ENCODE measurements around the gene AAGAB.

The AAGAB gene

DNA sequence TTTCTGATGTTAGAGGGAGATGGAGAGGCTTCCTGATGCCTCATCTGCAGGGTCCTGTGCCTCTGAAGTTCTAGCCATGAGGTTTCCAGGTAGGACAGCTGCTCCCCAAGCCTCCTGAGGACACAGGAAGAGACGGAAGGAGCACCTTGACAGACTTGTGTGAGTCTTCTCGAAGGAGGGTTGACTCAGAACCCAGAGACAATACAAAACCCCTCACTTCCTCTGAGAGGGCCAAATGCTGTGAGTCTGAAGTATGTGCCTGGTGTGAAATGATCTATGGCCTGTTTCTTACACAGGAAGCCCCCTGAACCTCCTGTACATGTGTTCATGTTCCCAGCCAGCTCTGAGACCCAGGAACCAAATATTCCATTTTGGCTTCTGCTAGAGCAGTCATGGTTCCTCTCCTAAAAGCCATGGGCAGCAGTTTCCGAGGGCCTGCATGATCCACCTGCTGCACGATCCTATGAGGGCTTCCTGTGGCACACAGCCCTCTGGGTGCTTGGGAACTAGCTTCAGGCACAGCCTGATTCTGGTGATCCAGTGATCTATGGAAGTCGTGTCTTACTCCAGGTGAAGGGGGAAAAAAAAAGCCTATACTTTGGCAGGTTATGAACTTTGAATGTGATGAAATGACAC, 62.2 kb downstream of the AAGAB start:
- no peak overlapping the region for H3K4me3 ChIP-seq (ENCODE audit: low read length in 2 of 2)
- H3K27me3 ChIP-seq (ENCODE audit: control insufficient read depth in 2 of 2, insufficient read depth in 2 of 2, low read length in 2 of 2) = no peaks in the 10 kb centered on the region
- no peak overlapping the region for H3K27ac ChIP-seq (ENCODE audit: low read depth in 2 of 2, low read length in 2 of 2)
- no peaks in the 10 kb centered on the region for H3K9me3 ChIP-seq (ENCODE audit: control insufficient read depth in 2 of 2, low read length in 2 of 2)
- H3K4me1 ChIP-seq (ENCODE audit: control insufficient read depth in 2 of 2, insufficient read depth in 2 of 2, low read length in 2 of 2) = peaks cover 4 to 13% of the 10 kb centered on the region in 2 donors
- H3K36me3 ChIP-seq (ENCODE audit: control insufficient read depth in 2 of 2, insufficient read depth in 2 of 2, low read length in 2 of 2) = peaks cover 41 to 46% of the 10 kb centered on the region in 2 donors
- H3K9ac ChIP-seq (ENCODE audit: low read depth in 1 of 2, low read length in 2 of 2) = no peak overlapping the region

- H3K9ac ChIP-seq (ENCODE audit: low read depth in 1 of 2, low read length in 2 of 2) = no peak overlapping the region
- no peak overlapping the region for H3K4me3 ChIP-seq (ENCODE audit: low read length in 2 of 2)
- H3K36me3 ChIP-seq (ENCODE audit: control insufficient read depth in 2 of 2, insufficient read depth in 2 of 2, low read length in 2 of 2) = peaks cover 44 to 55% of the 10 kb centered on the region in 2 donors
- H3K27me3 ChIP-seq (ENCODE audit: control insufficient read depth in 2 of 2, insufficient read depth in 2 of 2, low read length in 2 of 2) = no peaks in the 10 kb centered on the region
- peaks cover 2 to 11% of the 10 kb centered on the region in 2 donors for H3K4me1 ChIP-seq (ENCODE audit: control insufficient read depth in 2 of 2, insufficient read depth in 2 of 2, low read length in 2 of 2)
- H3K9me3 ChIP-seq (ENCODE audit: control insufficient read depth in 2 of 2, low read length in 2 of 2) = no peaks in the 10 kb centered on the region
- H3K27ac ChIP-seq (ENCODE audit: low read depth in 2 of 2, low read length in 2 of 2) = no peak overlapping the region
Measured at GRCh38 chr15:67190813-67191212, 63.6 kb downstream of the AAGAB start.

DNA sequence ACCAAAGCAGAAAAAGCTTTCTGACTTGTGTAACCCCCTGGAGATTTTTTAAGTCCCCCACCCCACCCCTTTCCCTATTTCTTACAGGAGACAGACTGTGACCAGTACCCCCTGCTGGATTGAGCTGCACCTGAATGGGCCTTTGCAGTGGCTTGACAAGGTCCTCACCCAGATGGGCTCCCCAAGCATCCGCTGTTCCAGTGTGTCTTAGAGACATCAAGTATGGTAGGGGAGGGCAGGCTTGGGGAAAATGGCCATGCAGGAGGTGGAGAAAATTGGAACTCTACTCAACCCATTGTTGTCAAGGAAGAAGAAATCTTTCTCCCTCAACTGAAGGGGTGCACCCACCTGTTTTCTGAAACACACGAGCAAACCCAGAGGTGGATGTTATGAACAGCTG, 64.1 kb downstream of the AAGAB start:
- Histone ChIP-seq H3K9ac (ENCODE audit: low read depth in 1 of 2, low read length in 2 of 2) (no peak overlapping the region), H3K36me3 (ENCODE audit: control insufficient read depth in 2 of 2, insufficient read depth in 2 of 2, low read length in 2 of 2) (peaks cover 44 to 59% of the 10 kb centered on the region in 2 donors), H3K27ac (ENCODE audit: low read depth in 2 of 2, low read length in 2 of 2) (peak overlapping the region in 1 of 2 donors; percentile 56)

DNA sequence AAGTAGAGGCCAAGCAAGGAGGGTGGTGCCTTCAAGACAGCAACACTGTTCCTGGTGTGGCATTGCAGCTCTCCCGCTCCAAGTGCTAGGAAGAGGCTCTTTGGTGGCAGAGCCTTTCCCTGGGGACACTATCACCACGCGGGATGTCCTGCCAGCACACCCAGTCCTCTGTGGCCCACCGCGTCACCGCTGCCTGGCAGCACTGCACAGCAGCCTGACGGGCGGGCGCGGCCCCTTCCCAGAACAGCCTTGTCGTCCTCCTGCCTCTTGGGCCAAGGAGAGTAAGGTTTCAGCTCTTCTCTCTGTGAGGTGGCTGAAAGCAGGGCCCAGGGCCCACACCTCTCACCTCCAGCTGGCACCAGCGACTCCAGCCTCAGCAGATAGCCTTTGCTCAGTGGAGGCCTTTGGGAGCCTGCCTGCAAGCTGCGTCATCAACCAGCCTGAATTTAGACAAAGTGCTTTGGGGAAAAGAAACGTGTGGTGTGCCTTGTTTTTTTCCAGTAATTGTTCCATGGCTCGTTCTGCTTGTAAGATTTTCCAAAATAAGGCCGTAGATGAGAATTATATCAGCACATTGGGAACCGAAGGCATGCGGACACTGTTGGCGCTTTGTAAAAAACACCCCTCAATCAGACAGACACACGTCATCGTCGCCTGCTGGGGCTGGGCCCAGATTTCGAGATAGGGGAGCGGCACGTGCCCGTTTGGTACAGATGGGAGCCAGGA, 65.0 kb downstream of the AAGAB start:
- peaks cover 2 to 12% of the 10 kb centered on the region in 2 donors for H3K4me1 ChIP-seq (ENCODE audit: control insufficient read depth in 2 of 2, insufficient read depth in 2 of 2, low read length in 2 of 2)
- peak overlapping the region; percentile 53 to 56 for H3K27ac ChIP-seq (ENCODE audit: low read depth in 2 of 2, low read length in 2 of 2)
- no peak overlapping the region for H3K9ac ChIP-seq (ENCODE audit: low read depth in 1 of 2, low read length in 2 of 2)
- no peak overlapping the region for H3K4me3 ChIP-seq (ENCODE audit: low read length in 2 of 2)
- H3K36me3 ChIP-seq (ENCODE audit: control insufficient read depth in 2 of 2, insufficient read depth in 2 of 2, low read length in 2 of 2) = peaks cover 52 to 60% of the 10 kb centered on the region in 2 donors
- H3K9me3 ChIP-seq (ENCODE audit: control insufficient read depth in 2 of 2, low read length in 2 of 2) = no peaks in the 10 kb centered on the region
- H3K27me3 ChIP-seq (ENCODE audit: control insufficient read depth in 2 of 2, insufficient read depth in 2 of 2, low read length in 2 of 2) = no peaks in the 10 kb centered on the region

More for the DNA sequence above, 64.1 kb downstream of the AAGAB start:
- no peaks in the 10 kb centered on the region for H3K27me3 ChIP-seq (ENCODE audit: control insufficient read depth in 2 of 2, insufficient read depth in 2 of 2, low read length in 2 of 2)
- H3K4me1 ChIP-seq (ENCODE audit: control insufficient read depth in 2 of 2, insufficient read depth in 2 of 2, low read length in 2 of 2) = peaks cover 2 to 12% of the 10 kb centered on the region in 2 donors
- H3K9me3 ChIP-seq (ENCODE audit: control insufficient read depth in 2 of 2, low read length in 2 of 2) = no peaks in the 10 kb centered on the region
- H3K4me3 ChIP-seq (ENCODE audit: low read length in 2 of 2) = no peak overlapping the region

DNA sequence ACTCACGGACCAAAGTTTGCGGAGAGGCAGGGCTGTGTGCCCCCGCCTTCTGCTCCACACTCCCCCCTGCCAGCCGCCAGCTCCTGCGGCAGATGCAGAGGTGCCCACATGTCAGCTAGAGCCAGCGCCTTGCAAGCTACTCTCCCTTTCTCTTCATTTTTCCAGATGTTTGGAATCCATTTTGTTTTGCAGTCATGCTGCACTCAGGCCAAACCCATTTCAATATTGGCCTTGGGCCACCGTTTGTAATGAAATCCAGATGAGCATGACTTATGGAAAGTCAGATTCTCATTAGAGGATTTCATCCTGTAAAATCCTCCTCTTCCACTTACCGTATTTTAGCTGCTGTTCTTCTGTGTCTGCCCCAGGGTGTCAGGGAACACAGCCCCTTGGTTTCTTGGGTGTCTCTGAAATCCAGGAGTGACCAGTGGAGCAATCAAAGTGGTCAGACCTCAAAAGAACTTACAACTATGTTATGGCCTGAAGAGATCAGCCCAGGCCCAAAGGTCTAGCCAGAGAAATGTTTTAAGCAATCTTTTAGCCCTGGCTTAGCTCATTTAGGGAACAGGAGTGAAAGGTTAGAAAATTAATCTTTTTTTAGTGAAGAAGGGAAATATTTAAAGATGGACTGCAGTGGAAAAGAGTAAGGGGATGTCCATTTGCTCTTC, 65.8 kb downstream of the AAGAB start:
- Histone ChIP-seq H3K27ac (ENCODE audit: low read depth in 2 of 2, low read length in 2 of 2) (peak overlapping the region; percentile 53 to 56), H3K4me3 (ENCODE audit: low read length in 2 of 2) (no peak overlapping the region), H3K27me3 (ENCODE audit: control insufficient read depth in 2 of 2, insufficient read depth in 2 of 2, low read length in 2 of 2) (no peaks in the 10 kb centered on the region), H3K4me1 (ENCODE audit: control insufficient read depth in 2 of 2, insufficient read depth in 2 of 2, low read length in 2 of 2) (peaks cover 2 to 12% of the 10 kb centered on the region in 2 donors), H3K36me3 (ENCODE audit: control insufficient read depth in 2 of 2, insufficient read depth in 2 of 2, low read length in 2 of 2) (peaks cover 49 to 57% of the 10 kb centered on the region in 2 donors), H3K9me3 (ENCODE audit: control insufficient read depth in 2 of 2, low read length in 2 of 2) (no peaks in the 10 kb centered on the region), H3K9ac (ENCODE audit: low read depth in 1 of 2, low read length in 2 of 2) (no peak overlapping the region)

DNA sequence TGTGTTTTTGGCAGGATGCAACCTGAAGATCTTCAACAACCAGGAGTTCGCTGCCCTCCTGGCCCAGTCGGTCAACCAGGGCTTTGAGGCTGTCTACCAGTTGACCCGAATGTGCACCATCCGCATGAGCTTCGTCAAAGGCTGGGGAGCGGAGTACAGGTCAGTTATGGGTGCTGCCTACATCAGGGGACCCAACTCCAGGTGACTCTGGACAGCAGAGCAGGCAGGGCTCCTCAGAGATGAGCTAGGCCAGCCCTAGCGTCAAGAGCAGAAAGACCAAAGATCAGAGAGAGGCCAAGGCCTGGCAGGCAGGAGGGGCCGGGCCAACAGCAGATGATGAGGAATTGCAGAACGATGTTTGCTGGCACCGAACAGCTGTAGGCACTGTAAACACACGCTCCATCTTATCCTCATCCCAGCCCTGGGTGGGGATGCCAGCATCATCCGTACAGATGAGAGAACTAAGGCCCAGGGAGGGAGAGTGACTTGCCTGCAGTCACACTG, 67.1 kb downstream of the AAGAB start:
- H3K4me1 ChIP-seq (ENCODE audit: control insufficient read depth in 2 of 2, insufficient read depth in 2 of 2, low read length in 2 of 2) = peaks cover 2 to 12% of the 10 kb centered on the region in 2 donors
- no peaks in the 10 kb centered on the region for H3K9me3 ChIP-seq (ENCODE audit: control insufficient read depth in 2 of 2, low read length in 2 of 2)
- no peak overlapping the region for H3K4me3 ChIP-seq (ENCODE audit: low read length in 2 of 2)
- H3K9ac ChIP-seq (ENCODE audit: low read depth in 1 of 2, low read length in 2 of 2) = no peak overlapping the region
- no peaks in the 10 kb centered on the region for H3K27me3 ChIP-seq (ENCODE audit: control insufficient read depth in 2 of 2, insufficient read depth in 2 of 2, low read length in 2 of 2)
- H3K27ac ChIP-seq (ENCODE audit: low read depth in 2 of 2, low read length in 2 of 2) = no peak overlapping the region
- H3K36me3 ChIP-seq (ENCODE audit: control insufficient read depth in 2 of 2, insufficient read depth in 2 of 2, low read length in 2 of 2) = peaks cover 47 to 59% of the 10 kb centered on the region in 2 donors

DNA sequence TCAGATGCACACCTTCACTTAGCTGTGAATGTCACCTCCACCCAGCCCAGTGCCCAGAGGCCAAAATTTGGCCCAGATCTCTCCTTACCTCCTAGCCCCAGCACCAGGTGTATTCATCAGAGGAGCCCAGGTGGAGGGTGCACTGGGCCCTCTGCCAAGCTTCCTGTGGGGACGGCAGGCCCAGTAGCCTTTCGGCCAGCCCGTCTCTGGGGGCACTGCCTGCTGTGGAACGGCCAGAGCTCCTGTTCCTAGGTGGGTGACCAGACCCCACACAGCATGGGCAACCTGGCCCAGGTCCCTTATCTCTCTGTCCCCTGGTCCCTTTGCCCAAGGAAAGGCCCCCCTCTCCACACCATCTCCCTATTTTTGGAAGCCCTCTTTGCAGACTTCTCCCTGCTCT, 67.8 kb downstream of the AAGAB start:
- Histone ChIP-seq H3K9ac (ENCODE audit: low read depth in 1 of 2, low read length in 2 of 2) (no peak overlapping the region), H3K4me3 (ENCODE audit: low read length in 2 of 2) (no peak overlapping the region), H3K27ac (ENCODE audit: low read depth in 2 of 2, low read length in 2 of 2) (no peak overlapping the region), H3K27me3 (ENCODE audit: control insufficient read depth in 2 of 2, insufficient read depth in 2 of 2, low read length in 2 of 2) (no peaks in the 10 kb centered on the region), H3K36me3 (ENCODE audit: control insufficient read depth in 2 of 2, insufficient read depth in 2 of 2, low read length in 2 of 2) (peaks cover 43 to 57% of the 10 kb centered on the region in 2 donors), H3K9me3 (ENCODE audit: control insufficient read depth in 2 of 2, low read length in 2 of 2) (no peaks in the 10 kb centered on the region), H3K4me1 (ENCODE audit: control insufficient read depth in 2 of 2, insufficient read depth in 2 of 2, low read length in 2 of 2) (peaks cover 2 to 12% of the 10 kb centered on the region in 2 donors)

- Histone ChIP-seq H3K4me3 (ENCODE audit: low read length in 2 of 2) (no peak overlapping the region), H3K9me3 (ENCODE audit: control insufficient read depth in 2 of 2, low read length in 2 of 2) (no peaks in the 10 kb centered on the region), H3K27ac (ENCODE audit: low read depth in 2 of 2, low read length in 2 of 2) (no peak overlapping the region), H3K4me1 (ENCODE audit: control insufficient read depth in 2 of 2, insufficient read depth in 2 of 2, low read length in 2 of 2) (peaks cover 2 to 12% of the 10 kb centered on the region in 2 donors), H3K9ac (ENCODE audit: low read depth in 1 of 2, low read length in 2 of 2) (no peak overlapping the region), H3K27me3 (ENCODE audit: control insufficient read depth in 2 of 2, insufficient read depth in 2 of 2, low read length in 2 of 2) (no peaks in the 10 kb centered on the region), H3K36me3 (ENCODE audit: control insufficient read depth in 2 of 2, insufficient read depth in 2 of 2, low read length in 2 of 2) (peaks cover 43 to 57% of the 10 kb centered on the region in 2 donors)
Measured at GRCh38 chr15:67186226-67186649, 68.2 kb downstream of the AAGAB start.

GRCh38 chr15:67185621-67186225, 68.7 kb downstream of the AAGAB start:
- no peak overlapping the region for H3K9ac ChIP-seq (ENCODE audit: low read depth in 1 of 2, low read length in 2 of 2)
- no peak overlapping the region for H3K27ac ChIP-seq (ENCODE audit: low read depth in 2 of 2, low read length in 2 of 2)
- H3K4me3 ChIP-seq (ENCODE audit: low read length in 2 of 2) = no peak overlapping the region

More at GRCh38 chr15:67185621-67186225, 68.7 kb downstream of the AAGAB start:
- Histone ChIP-seq H3K36me3 (ENCODE audit: control insufficient read depth in 2 of 2, insufficient read depth in 2 of 2, low read length in 2 of 2) (peaks cover 42 to 58% of the 10 kb centered on the region in 2 donors), H3K4me1 (ENCODE audit: control insufficient read depth in 2 of 2, insufficient read depth in 2 of 2, low read length in 2 of 2) (peaks cover 2 to 11% of the 10 kb centered on the region in 2 donors), H3K27me3 (ENCODE audit: control insufficient read depth in 2 of 2, insufficient read depth in 2 of 2, low read length in 2 of 2) (no peaks in the 10 kb centered on the region), H3K9me3 (ENCODE audit: control insufficient read depth in 2 of 2, low read length in 2 of 2) (no peaks in the 10 kb centered on the region)

Measured in mucosa of rectum (tissue), 2 donors.